ENCODE data around the gene HINT1.

DNA sequence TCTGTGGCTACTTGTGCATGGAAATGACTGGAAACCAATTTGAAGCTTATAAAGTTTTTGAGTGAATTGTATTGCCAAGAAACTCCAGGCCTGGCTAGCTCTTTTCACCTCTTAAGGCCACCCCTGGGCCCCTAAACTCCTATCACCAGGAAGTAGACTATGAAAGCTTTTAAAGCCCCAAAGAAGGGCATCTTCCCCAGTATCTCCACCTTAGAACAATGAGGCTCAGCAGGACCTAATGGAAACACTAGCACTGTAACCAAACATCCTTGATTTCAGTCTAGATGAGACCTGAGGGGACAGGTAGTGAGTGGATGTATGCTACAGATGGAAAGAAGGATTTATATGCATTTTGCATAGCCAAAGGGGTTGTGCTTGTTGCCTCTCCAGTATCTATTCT is 30.6 kb upstream of the HINT1 start:
- TF ChIP-seq CREB1 (IDR thresholded peaks at IDR 0.05; ENCODE audit: low read depth) (no peak), YY1 (IDR thresholded peaks at IDR 0.05; ENCODE audit: low read depth) (no peak), RAD21 (IDR thresholded peaks at IDR 0.05; ENCODE audit: low read depth) (no peak), TAF1 (IDR thresholded peaks at IDR 0.05; ENCODE audit: low read depth) (no peak)
